GM19023 (cell line): Measurements from ENCODE around the gene ARAP1.

ENCODE experiments used
- ATAC-seq: cut with Tn5 transposase; IDR thresholded peaks from one replicate; pipeline ENCODE4 v1.9.1; 2021; ENCODE audit warnings: mild to moderate bottlenecking, moderate library complexity; ENCODE audit not compliant: unreplicated experiment

The ARAP1 gene

GRCh38 chr11:72685560-72686480 lies 66.4 kb downstream of the ARAP1 start:
- no peak for ATAC-seq

GRCh38 chr11:72684236-72684912 lies 67.8 kb downstream of the ARAP1 start:
- no peak for ATAC-seq

GRCh38 chr11:72683782-72684200 lies 68.4 kb downstream of the ARAP1 start:
- ATAC-seq: no peak

GRCh38 chr11:72682858-72683243 lies 69.4 kb downstream of the ARAP1 start:
- ATAC-seq: no peak

- no peak for ATAC-seq
Measured at GRCh38 chr11:72682238-72682857, 69.9 kb downstream of the ARAP1 start.

GRCh38 chr11:72681226-72682153 lies 70.7 kb downstream of the ARAP1 start:
- ATAC-seq: no peak

GRCh38 chr11:72680624-72681158 lies 71.5 kb downstream of the ARAP1 start:
- no peak for ATAC-seq

- no peak for ATAC-seq
Measured at GRCh38 chr11:72679869-72680268, 72.3 kb downstream of the ARAP1 start.

- no peak for ATAC-seq
Measured at GRCh38 chr11:72678524-72678923, 73.7 kb downstream of the ARAP1 start.

- no peak for ATAC-seq
Measured at GRCh38 chr11:72676861-72677341, 75.3 kb downstream of the ARAP1 start.

GRCh38 chr11:72675221-72675620 lies 77.0 kb downstream of the ARAP1 start:
- ATAC-seq: no peak

GRCh38 chr11:72673943-72674828 lies 78.0 kb downstream of the ARAP1 start, which contains the start of gene PDE2A:
TSS of gene PDE2A (minus strand) at chr11:72674422. CDS start at chr11:72674207, 215 bp downstream.
- ATAC-seq: no peak

- no peak for ATAC-seq
Measured at GRCh38 chr11:72673284-72673942, 78.8 kb downstream of the ARAP1 start.

GRCh38 chr11:72672597-72673238 lies 79.5 kb downstream of the ARAP1 start:
- ATAC-seq: no peak

- ATAC-seq: no peak
Measured at GRCh38 chr11:72671152-72672099, 80.8 kb downstream of the ARAP1 start.

GRCh38 chr11:72670041-72670440 lies 82.2 kb downstream of the ARAP1 start:
- no peak for ATAC-seq

- no peak for ATAC-seq
Measured at GRCh38 chr11:72669527-72669926, 82.7 kb downstream of the ARAP1 start.
